ENCODE results near the gene FGF18. TPM values are rescaled to one million over a fixed set of nuclear protein-coding genes. Genes with fewer than 3 reads are reported as not detected.

FGF18 gene
- total RNA-seq, 1 experiment from 2014 or later, result 2.4 TPM

GRCh38 chr5:171433982-171434676 lies 14.7 kb downstream of the FGF18 start:
- no peak for DNase-seq (ENCODE audit: low spot score)
- in situ Hi-C loops (cut with HindIII; ENCODE audit: low sequenced_read_pairs), result no loop called here

- DNase-seq (ENCODE audit: low spot score), result no peak
- in situ Hi-C loops (cut with HindIII; ENCODE audit: low sequenced_read_pairs), result no loop called here
Measured at GRCh38 chr5:171434874-171435273, 15.4 kb downstream of the FGF18 start.

GRCh38 chr5:171435908-171436307 lies 16.5 kb downstream of the FGF18 start:
- no peak for DNase-seq (ENCODE audit: low spot score)
- in situ Hi-C loops (cut with HindIII; ENCODE audit: low sequenced_read_pairs), result no loop called here

- in situ Hi-C loops (cut with HindIII; ENCODE audit: low sequenced_read_pairs), result no loop called here
- DNase-seq (ENCODE audit: low spot score), result no peak
Measured at GRCh38 chr5:171436804-171437285, 17.4 kb downstream of the FGF18 start.

- in situ Hi-C loops (cut with HindIII; ENCODE audit: low sequenced_read_pairs), result no loop called here
- DNase-seq (ENCODE audit: low spot score), result no peak
Measured at GRCh38 chr5:171437286-171437821, 17.9 kb downstream of the FGF18 start.

- in situ Hi-C loops (cut with HindIII; ENCODE audit: low sequenced_read_pairs), result no loop called here
- no peak for DNase-seq (ENCODE audit: low spot score)
Measured at GRCh38 chr5:171438738-171439137, 19.3 kb downstream of the FGF18 start.

- in situ Hi-C loops (cut with HindIII; ENCODE audit: low sequenced_read_pairs), result no loop called here
- no peak for DNase-seq (ENCODE audit: low spot score)
Measured at GRCh38 chr5:171441246-171441791, 21.9 kb downstream of the FGF18 start.

GRCh38 chr5:171442287-171443042 lies 23.0 kb downstream of the FGF18 start:
- in situ Hi-C loops (cut with HindIII; ENCODE audit: low sequenced_read_pairs), result no loop called here
- DNase-seq (ENCODE audit: low spot score), result no peak

- in situ Hi-C loops (cut with HindIII; ENCODE audit: low sequenced_read_pairs), result no loop called here
- no peak for DNase-seq (ENCODE audit: low spot score)
Measured at GRCh38 chr5:171444582-171444981, 25.1 kb downstream of the FGF18 start.

GRCh38 chr5:171445644-171446516 lies 26.4 kb downstream of the FGF18 start:
- in situ Hi-C loops (cut with HindIII; ENCODE audit: low sequenced_read_pairs), result no loop called here
- DNase-seq (ENCODE audit: low spot score), result no peak

- DNase-seq (ENCODE audit: low spot score), result no peak
- in situ Hi-C loops (cut with HindIII; ENCODE audit: low sequenced_read_pairs), result no loop called here
Measured at GRCh38 chr5:171447226-171447625, 27.8 kb downstream of the FGF18 start.

- in situ Hi-C loops (cut with HindIII; ENCODE audit: low sequenced_read_pairs), result no loop called here
- no peak for DNase-seq (ENCODE audit: low spot score)
Measured at GRCh38 chr5:171449426-171449825, 30.0 kb downstream of the FGF18 start.

GRCh38 chr5:171450423-171451331 lies 31.2 kb downstream of the FGF18 start:
- no peak for DNase-seq (ENCODE audit: low spot score)

GRCh38 chr5:171451421-171451820 lies 32.0 kb downstream of the FGF18 start:
- in situ Hi-C loops (cut with HindIII; ENCODE audit: low sequenced_read_pairs), result no loop called here
- no peak for DNase-seq (ENCODE audit: low spot score)

More at GRCh38 chr5:171450423-171451331, 31.2 kb downstream of the FGF18 start:
- in situ Hi-C loops (cut with HindIII; ENCODE audit: low sequenced_read_pairs), result no loop called here

- in situ Hi-C loops (cut with HindIII; ENCODE audit: low sequenced_read_pairs), result no loop called here
- no peak for DNase-seq (ENCODE audit: low spot score)
Measured at GRCh38 chr5:171453056-171453725, 33.7 kb downstream of the FGF18 start.

- in situ Hi-C loops (cut with HindIII; ENCODE audit: low sequenced_read_pairs), result no loop called here
- no peak for DNase-seq (ENCODE audit: low spot score)
Measured at GRCh38 chr5:171453988-171454387, 34.5 kb downstream of the FGF18 start.

- in situ Hi-C loops (cut with HindIII; ENCODE audit: low sequenced_read_pairs), result no loop called here
- DNase-seq (ENCODE audit: low spot score), result no peak
Measured at GRCh38 chr5:171454549-171454948, 35.1 kb downstream of the FGF18 start.

GRCh38 chr5:171455522-171455921 lies 36.1 kb downstream of the FGF18 start:
- DNase-seq (ENCODE audit: low spot score), result no peak
- in situ Hi-C loops (cut with HindIII; ENCODE audit: low sequenced_read_pairs), result no loop called here
